Sigmoid colon (tissue), 4 donors: Measurements from ENCODE around the gene FKBP1B.

Experiments
- POLR2A ChIP-seq, 2 donors: fragments of 450-650 bp; IDR thresholded peaks; one replicate each; pipeline ENCODE4 v1.6.1; 2016; ENCODE audit warnings: antibody characterized with exemption in 2 of 2, mild to moderate bottlenecking in 2 of 2, moderate library complexity in 2 of 2
- POLR2AphosphoS5 ChIP-seq, 4 donors: sonication (generic); formaldehyde crosslinking; IDR thresholded peaks; one replicate each; pipeline ENCODE4 v1.6.1; 2017; ENCODE audit warnings: antibody characterized with exemption in 4 of 4
- TF ChIP-seq, protein P1 (sequence below), 4 experiments: fragments of 450-650 bp in 3 of 4; fragments of 200-600 bp in 1 of 4; IDR thresholded peaks; one replicate each; pipeline ENCODE4 v1.5.1; 2016 to 2019; ENCODE audit warnings: antibody characterized with exemption in 4 of 4, mild to moderate bottlenecking in 3 of 4, moderate library complexity in 2 of 4

GRCh38 chr2:24026233-24026632, 23.3 kb upstream of the FKBP1B start:
- TF ChIP-seq, protein P1, sequence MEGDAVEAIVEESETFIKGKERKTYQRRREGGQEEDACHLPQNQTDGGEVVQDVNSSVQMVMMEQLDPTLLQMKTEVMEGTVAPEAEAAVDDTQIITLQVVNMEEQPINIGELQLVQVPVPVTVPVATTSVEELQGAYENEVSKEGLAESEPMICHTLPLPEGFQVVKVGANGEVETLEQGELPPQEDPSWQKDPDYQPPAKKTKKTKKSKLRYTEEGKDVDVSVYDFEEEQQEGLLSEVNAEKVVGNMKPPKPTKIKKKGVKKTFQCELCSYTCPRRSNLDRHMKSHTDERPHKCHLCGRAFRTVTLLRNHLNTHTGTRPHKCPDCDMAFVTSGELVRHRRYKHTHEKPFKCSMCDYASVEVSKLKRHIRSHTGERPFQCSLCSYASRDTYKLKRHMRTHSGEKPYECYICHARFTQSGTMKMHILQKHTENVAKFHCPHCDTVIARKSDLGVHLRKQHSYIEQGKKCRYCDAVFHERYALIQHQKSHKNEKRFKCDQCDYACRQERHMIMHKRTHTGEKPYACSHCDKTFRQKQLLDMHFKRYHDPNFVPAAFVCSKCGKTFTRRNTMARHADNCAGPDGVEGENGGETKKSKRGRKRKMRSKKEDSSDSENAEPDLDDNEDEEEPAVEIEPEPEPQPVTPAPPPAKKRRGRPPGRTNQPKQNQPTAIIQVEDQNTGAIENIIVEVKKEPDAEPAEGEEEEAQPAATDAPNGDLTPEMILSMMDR (IDR thresholded peaks at IDR 0.05): no peak
- TF ChIP-seq POLR2A (IDR thresholded peaks at IDR 0.05): no peak
- no peak for TF ChIP-seq POLR2AphosphoS5 (IDR thresholded peaks at IDR 0.05)
